Measurements from ENCODE around the gene BACH2. TPM values are rescaled to one million over a fixed set of nuclear protein-coding genes. Genes with fewer than 3 reads are reported as not detected.

The BACH2 gene
- total and polyA plus RNA-seq, 2 of the 4 experiments (the other 2 are of a cell fraction): 1.3 to 1.4 TPM

DNA sequence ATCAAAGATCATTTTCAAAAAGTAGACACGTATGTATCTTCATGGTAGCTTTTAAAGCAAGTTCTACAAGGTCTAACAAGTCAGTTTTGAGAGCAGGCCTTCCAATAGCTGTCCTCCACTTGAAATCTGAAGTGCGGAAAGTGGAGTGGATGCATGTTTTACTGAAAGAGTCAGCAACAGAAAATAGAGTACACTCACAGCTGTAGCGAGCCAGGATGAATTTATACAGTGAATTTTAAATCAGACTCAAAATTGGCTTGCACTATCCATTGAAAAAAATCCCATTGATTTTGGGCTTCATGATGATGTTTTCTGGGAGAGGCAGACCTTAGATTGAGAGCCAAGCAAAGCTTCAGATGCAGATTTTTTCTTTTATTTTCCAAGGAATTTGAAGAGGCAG, 321.8 kb downstream of the BACH2 start:
- H2AFZ ChIP-seq (replicated peaks; ENCODE audit: low read length, poor library complexity): no peak overlapping the region
- H4K20me1 ChIP-seq (ENCODE audit: insufficient read depth, low read length): no peaks in the 10 kb centered on the region
- H3K56ac ChIP-seq (ENCODE audit: extremely low read depth, insufficient read depth, low read length): no peak overlapping the region
- POLR2A ChIA-PET (ENCODE audit: unreplicated experiment): no interaction called here
- no peaks in the 10 kb centered on the region for H3K27me3 ChIP-seq (ENCODE audit: control insufficient read depth, insufficient read depth, low read length)
- H3K14ac ChIP-seq (replicated peaks; ENCODE audit: low read depth, low read length): no peak overlapping the region
- no peak overlapping the region for H3K23ac ChIP-seq (ENCODE audit: low read depth, low read length)
- no peaks in the 10 kb centered on the region for H3K79me1 ChIP-seq (ENCODE audit: low read depth in 1 of 2, low read length in 2 of 2)
- H3K4ac ChIP-seq (ENCODE audit: low read depth, low read length): no peak overlapping the region
- no peak overlapping the region for H4K5ac ChIP-seq (ENCODE audit: low read depth, low read length)
- intact Hi-C loops (cut with micrococcal nuclease) (no loop called here), in situ Hi-C loops (cut with MboI; ENCODE audit: low sequenced_read_pairs) (loop anchor here (5.0 to 10.0 kb wide), 3 partner anchors 120 to 412 kb away; no protein-coding TSS in a partner anchor), dilution Hi-C loops (cut with HindIII; ENCODE audit: low sequenced_read_pairs, unreplicated experiment) (no loop called here)
- ATAC-seq (ENCODE audit: low read depth) (no peak), DNase-seq (no peak)
- no peak overlapping the region for H3K4me3 ChIP-seq (ENCODE audit: insufficient read depth, low read depth, low read length)
- H4K91ac ChIP-seq (ENCODE audit: insufficient read depth, low read depth, low read length): no peak overlapping the region
- no TSS peak for BruUV-seq (replicated peaks)
- H2BK5ac ChIP-seq (ENCODE audit: low read depth, low read length, poor library complexity, severe bottlenecking): no peak overlapping the region
- H2AK9ac ChIP-seq (replicated peaks; ENCODE audit: low read depth, low read length, poor library complexity): no peak overlapping the region
- H3K4me2 ChIP-seq (ENCODE audit: low read depth, low read length): no peak overlapping the region
- no peak overlapping the region for H3K9ac ChIP-seq (ENCODE audit: low read depth, low read length)
- no peaks in the 10 kb centered on the region for H3K9me1 ChIP-seq (ENCODE audit: insufficient read depth, low read length)
- CTCF ChIA-PET: interaction anchor here (0.8 to 1.5 kb wide), 2 partner anchors 11 to 34 kb away, joined by 3 to 4 read pairs; no protein-coding TSS in a partner anchor
- H4K8ac ChIP-seq (ENCODE audit: low read depth in 2 of 2, low read length in 2 of 2): no peak overlapping the region
- H3K9me3 ChIP-seq (ENCODE audit: control insufficient read depth, insufficient read depth, low read length): no peaks in the 10 kb centered on the region
- no peak overlapping the region for H3K27ac ChIP-seq (ENCODE audit: insufficient read depth, low read length)
- H3K36me3 ChIP-seq (ENCODE audit: control insufficient read depth, insufficient read depth, low read length): no peaks in the 10 kb centered on the region
- 100% methylated on average over 1 of the region's 3 CpGs; no CpG with 5 or more reads in 1 of the 2 experiments for WGBS, 2 experiments (ENCODE audit: extremely low coverage in 2 of 2, insufficient read length in 1 of 2)
- TF ChIP-seq CTCF (conservative IDR thresholded peaks at IDR 0.05; ENCODE audit: low read depth, low read length): no peak
- TF ChIP-seq MAFK (IDR thresholded peaks at IDR 0.05; ENCODE audit: low read depth, low read length): no peak
- TF ChIP-seq FOS (IDR thresholded peaks at IDR 0.05; ENCODE audit: low read depth, low read length): no peak
- no peak for TF ChIP-seq NFE2L2 (IDR thresholded peaks at IDR 0.05; ENCODE audit: low read depth, low read length)
- TF ChIP-seq ELK1 (IDR thresholded peaks at IDR 0.05; ENCODE audit: borderline replicate concordance, low read depth, low read length): no peak
- no peak for TF ChIP-seq SMC3 (IDR thresholded peaks at IDR 0.05; ENCODE audit: low read depth, low read length)
- TF ChIP-seq RFX5 (IDR thresholded peaks at IDR 0.05; ENCODE audit: low read depth, low read length): no peak
- no peak for TF ChIP-seq CEBPB (IDR thresholded peaks at IDR 0.05; ENCODE audit: low read depth, low read length)
- no peak for TF ChIP-seq MAZ (IDR thresholded peaks at IDR 0.05; ENCODE audit: borderline replicate concordance, low read depth, low read length)
- TF ChIP-seq RCOR1 (IDR thresholded peaks at IDR 0.05; ENCODE audit: insufficient replicate concordance, low read length): no peak
- no peak for TF ChIP-seq CHD1 (IDR thresholded peaks at IDR 0.05; ENCODE audit: low read depth, low read length)
- TF ChIP-seq RAD21 (IDR thresholded peaks at IDR 0.05; ENCODE audit: low read length): no peak
- no peak for TF ChIP-seq MXI1 (IDR thresholded peaks at IDR 0.05; ENCODE audit: borderline replicate concordance, low read depth, low read length)
- no peak for TF ChIP-seq BHLHE40 (IDR thresholded peaks at IDR 0.05; ENCODE audit: low read depth, low read length)
- TF ChIP-seq, protein P1, sequence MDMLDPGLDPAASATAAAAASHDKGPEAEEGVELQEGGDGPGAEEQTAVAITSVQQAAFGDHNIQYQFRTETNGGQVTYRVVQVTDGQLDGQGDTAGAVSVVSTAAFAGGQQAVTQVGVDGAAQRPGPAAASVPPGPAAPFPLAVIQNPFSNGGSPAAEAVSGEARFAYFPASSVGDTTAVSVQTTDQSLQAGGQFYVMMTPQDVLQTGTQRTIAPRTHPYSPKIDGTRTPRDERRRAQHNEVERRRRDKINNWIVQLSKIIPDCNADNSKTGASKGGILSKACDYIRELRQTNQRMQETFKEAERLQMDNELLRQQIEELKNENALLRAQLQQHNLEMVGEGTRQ (IDR thresholded peaks at IDR 0.05; ENCODE audit: low read depth, low read length): no peak
- no peak for TF ChIP-seq POLR2A (IDR thresholded peaks at IDR 0.05; ENCODE audit: low read depth, low read length)
- no peak overlapping the region for H3K18ac ChIP-seq (ENCODE audit: low read depth, low read length)
- H3K4me1 ChIP-seq (ENCODE audit: control insufficient read depth, insufficient read depth, low read length): peaks cover 4% of the 10 kb centered on the region; the same call in 1 of the 2 replicates
- H2BK20ac ChIP-seq (ENCODE audit: low read depth, low read length): no peak overlapping the region
- H2AK5ac ChIP-seq (ENCODE audit: low read depth, low read length): no peak overlapping the region
- no peak overlapping the region for H2BK120ac ChIP-seq (ENCODE audit: low read depth, low read length)
- H2BK15ac ChIP-seq (ENCODE audit: low read depth, low read length): no peak overlapping the region
